SK-N-MC (cell line): ENCODE measurements around the gene GRIPAP1.

Source experiments
- DNase-seq: peaks from one replicate; pipeline ENCODE4 v3.0.0-alpha.2; 2011; ENCODE audit warnings: low read depth, low spot score
- H3K27ac ChIP-seq: fragments of 200-600 bp; sonication (generic); 2 replicates; pipeline ENCODE4 v1.5.1; 2016; ENCODE audit warnings: mixed run types
- H3K36me3 ChIP-seq: fragments of 200-600 bp; sonication (generic); 2 replicates; pipeline ENCODE4 v1.6.1; 2017; ENCODE audit warnings: antibody characterized with exemption, low read length, mixed read lengths; ENCODE audit not compliant: insufficient read depth
- H3K4me3 ChIP-seq: fragments of 200-600 bp; sonication (generic); 2 replicates; pipeline ENCODE4 v1.5.1; 2016
- H3K9ac ChIP-seq: fragments of 200-600 bp; sonication (generic); 2 replicates; pipeline ENCODE4 v1.8.0; 2017; ENCODE audit warnings: mixed run types, mixed read lengths; ENCODE audit not compliant: insufficient read length
- H3K9me3 ChIP-seq: fragments of 200-600 bp; sonication (generic); 2 replicates; pipeline ENCODE4 v1.6.1; 2017; ENCODE audit warnings: low read depth, mild to moderate bottlenecking, antibody characterized with exemption, low read length, moderate library complexity, mixed read lengths
- EZH2 ChIP-seq: fragments of 200-600 bp; sonication (generic); IDR thresholded peaks from one replicate; pipeline ENCODE4 v1.6.1; 2017; ENCODE audit warnings: antibody characterized with exemption
- FOXP2 ChIP-seq: optimal IDR thresholded peaks from 2 replicates; pipeline ENCODE3; 2011; ENCODE audit warnings: mild to moderate bottlenecking, moderate library complexity; ENCODE audit not compliant: insufficient read depth; ENCODE audit errors: extremely low read length, control extremely low read depth
- POLR2AphosphoS5 ChIP-seq: IDR thresholded peaks from 2 replicates; pipeline ENCODE4 v1.6.1; 2012; ENCODE audit warnings: mild to moderate bottlenecking, low read depth, low read length, borderline replicate concordance

The GRIPAP1 gene

DNA sequence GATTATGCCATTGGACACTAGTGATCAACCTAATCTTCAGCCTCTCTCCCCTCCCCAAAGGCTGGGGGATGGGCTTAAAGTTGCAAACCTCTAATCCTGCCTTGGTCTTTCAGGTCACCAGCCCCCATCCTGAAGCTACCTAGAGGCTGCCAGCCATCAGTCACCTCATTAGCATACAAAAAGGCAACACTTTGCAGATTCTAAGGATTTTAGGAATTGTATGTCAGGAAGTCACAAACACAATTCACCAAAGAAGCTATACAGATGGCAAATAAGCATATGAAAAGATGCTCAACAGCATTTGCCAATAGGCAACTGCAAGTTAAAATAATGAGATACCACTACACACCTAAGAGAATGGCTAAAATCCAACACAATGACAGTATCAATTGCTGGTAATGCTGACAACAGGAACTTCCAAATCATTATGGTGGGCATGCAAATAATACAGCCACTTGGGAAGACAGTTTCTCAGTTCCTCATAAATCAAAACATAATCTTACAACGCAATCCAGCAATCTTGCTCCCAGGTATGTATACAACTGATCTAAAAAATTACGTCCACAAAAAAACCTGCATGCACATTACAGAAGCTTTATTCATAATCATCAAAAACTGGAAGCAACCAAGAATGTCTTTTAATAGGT is 74.2 kb downstream of the GRIPAP1 start:
- Histone ChIP-seq H3K9me3 (no peaks in the 10 kb centered on the region), H3K4me3 (no peak overlapping the region)
- TF ChIP-seq FOXP2 (no peak), EZH2 (no peak), POLR2AphosphoS5 (no peak)

DNA sequence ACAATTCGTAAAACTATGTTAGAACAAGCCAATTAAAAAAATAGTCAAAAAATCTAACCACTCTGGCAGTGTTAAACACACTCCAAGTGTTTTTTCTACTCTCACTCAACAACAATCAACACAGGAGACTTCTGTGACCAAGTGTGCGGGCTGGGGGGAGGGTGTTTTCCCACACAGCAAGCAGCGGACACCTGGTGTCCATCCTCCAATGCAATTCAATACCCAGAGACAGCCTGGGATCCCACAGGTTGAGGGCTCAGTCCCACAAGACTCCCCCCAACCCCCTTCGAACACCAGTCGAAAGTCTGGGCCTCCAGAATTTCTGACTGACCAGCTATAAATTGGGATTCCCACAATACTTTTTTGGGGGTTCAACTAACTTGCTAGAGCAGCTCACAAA is 74.9 kb downstream of the GRIPAP1 start:
- H3K9me3 ChIP-seq, result no peaks in the 10 kb centered on the region
- H3K27ac ChIP-seq, result no peak overlapping the region
- DNase-seq, result no peak
- H3K36me3 ChIP-seq, result peaks cover 6% of the 10 kb centered on the region; the same call in 1 of the 2 replicates
- H3K9ac ChIP-seq, result no peak overlapping the region
- no peak overlapping the region for H3K4me3 ChIP-seq
- no peak for TF ChIP-seq EZH2
- no peak for TF ChIP-seq POLR2AphosphoS5
- TF ChIP-seq FOXP2, result no peak

More for the DNA sequence above, 74.2 kb downstream of the GRIPAP1 start:
- H3K36me3 ChIP-seq, result peaks cover 8% of the 10 kb centered on the region; the same call in 1 of the 2 replicates
- H3K9ac ChIP-seq, result no peak overlapping the region
- no peak overlapping the region for H3K27ac ChIP-seq
- no peak for DNase-seq

DNA sequence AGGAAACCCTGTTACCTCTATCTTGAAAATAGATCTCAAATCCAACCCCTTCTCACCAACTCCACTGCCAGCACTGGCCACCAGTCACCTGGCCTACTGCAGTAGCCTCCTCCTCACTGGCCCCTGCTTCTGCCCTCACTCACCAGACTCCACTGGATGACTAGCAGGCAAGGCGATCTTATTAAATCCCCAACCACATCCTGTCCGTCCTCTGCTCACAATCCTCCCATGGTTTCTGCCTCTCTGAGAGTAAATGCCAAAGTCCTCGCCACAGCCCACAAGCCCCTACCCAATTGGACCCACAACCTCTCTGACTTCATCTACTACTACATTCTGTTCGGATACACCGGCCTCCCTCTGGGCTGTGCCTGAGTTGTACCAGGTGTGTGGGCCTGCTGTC is 77.8 kb downstream of the GRIPAP1 start:
- Histone ChIP-seq H3K9ac (no peak overlapping the region), H3K36me3 (peaks cover 6% of the 10 kb centered on the region; the same call in 1 of the 2 replicates), H3K4me3 (no peak overlapping the region), H3K27ac (no peak overlapping the region), H3K9me3 (no peaks in the 10 kb centered on the region)
- TF ChIP-seq EZH2 (no peak), FOXP2 (no peak), POLR2AphosphoS5 (no peak)
- no peak for DNase-seq

DNA sequence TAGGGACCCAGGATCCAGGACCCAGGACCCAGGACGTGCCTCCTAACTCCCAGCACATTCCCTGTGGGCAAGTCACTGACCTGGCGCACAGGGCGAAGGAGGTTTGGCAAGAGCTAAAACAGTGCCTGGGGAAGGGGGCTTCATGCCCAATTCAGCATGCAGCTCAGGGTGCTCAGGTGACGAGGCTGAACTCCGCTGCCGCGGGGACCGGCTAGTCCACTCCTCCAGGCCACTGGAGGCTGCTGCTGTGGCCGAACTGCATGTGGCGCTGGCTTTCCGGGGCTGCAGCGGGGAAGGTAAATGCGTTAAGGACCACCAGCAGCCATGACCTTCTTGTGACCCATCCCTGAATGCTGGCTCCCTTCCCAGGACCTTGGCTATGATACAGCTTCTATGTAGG is 78.3 kb downstream of the GRIPAP1 start:
- no peak overlapping the region for H3K9ac ChIP-seq
- H3K36me3 ChIP-seq, result peaks cover 6% of the 10 kb centered on the region; the same call in 1 of the 2 replicates
- no peak overlapping the region for H3K4me3 ChIP-seq
- no peaks in the 10 kb centered on the region for H3K9me3 ChIP-seq
- no peak overlapping the region for H3K27ac ChIP-seq
- TF ChIP-seq FOXP2 (no peak), EZH2 (no peak), POLR2AphosphoS5 (no peak)
- DNase-seq, result no peak
